ENCODE results near the gene SCAF8. TPM values are rescaled to one million over a fixed set of nuclear protein-coding genes. Genes with fewer than 3 reads are reported as not detected.

The SCAF8 gene
- total RNA-seq, 1 donor from 2014 or later = 54.9 TPM

DNA sequence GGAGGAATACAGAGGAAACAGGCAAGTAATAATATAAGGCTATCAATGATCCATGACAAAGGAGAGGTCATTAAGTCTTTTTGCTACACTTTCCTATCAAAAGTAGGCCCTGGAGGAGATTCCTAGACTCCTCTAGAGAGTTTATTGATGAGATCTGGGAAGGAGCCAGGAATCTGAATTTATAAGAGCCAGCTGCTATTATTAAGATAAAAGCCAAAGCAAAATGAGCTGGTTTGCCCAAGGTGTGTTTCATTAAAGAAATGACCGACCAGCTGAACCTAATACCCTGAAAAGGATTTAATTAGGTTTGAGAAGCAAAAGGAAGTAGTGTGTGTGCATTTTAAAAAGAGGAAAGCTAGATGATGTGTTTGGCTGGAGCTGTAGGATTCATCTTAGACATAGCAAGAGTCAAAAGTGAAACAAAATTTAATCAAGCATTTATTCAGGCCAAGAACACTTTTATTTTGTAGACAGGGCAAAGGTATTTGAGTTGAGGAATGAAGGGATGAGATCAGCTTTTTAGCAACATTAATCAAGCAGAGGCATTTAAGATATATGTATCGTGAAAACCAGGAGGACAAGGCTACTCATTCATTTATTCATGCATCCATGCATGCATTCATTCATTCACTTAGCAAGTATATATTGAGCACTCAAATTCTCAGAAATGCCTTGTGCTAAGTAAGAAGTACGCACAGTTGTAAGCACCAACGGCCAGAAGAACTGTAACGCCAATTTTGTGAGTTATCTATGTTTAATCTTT, 43.5 kb upstream of the SCAF8 start:
- Mint-ChIP-seq H3K27ac (ENCODE audit: unreplicated experiment) (no peak overlapping the region), H3K36me3 (ENCODE audit: unreplicated experiment) (no peaks in the 10 kb centered on the region), H3K4me3 (ENCODE audit: unreplicated experiment) (no peak overlapping the region), H3K27me3 (ENCODE audit: unreplicated experiment) (peaks cover 1% of the 10 kb centered on the region), H3K4me1 (ENCODE audit: low read depth, unreplicated experiment) (peaks cover 9% of the 10 kb centered on the region), H3K9me3 (ENCODE audit: unreplicated experiment) (peaks cover 2% of the 10 kb centered on the region)
- TF ChIP-seq, protein P1, sequence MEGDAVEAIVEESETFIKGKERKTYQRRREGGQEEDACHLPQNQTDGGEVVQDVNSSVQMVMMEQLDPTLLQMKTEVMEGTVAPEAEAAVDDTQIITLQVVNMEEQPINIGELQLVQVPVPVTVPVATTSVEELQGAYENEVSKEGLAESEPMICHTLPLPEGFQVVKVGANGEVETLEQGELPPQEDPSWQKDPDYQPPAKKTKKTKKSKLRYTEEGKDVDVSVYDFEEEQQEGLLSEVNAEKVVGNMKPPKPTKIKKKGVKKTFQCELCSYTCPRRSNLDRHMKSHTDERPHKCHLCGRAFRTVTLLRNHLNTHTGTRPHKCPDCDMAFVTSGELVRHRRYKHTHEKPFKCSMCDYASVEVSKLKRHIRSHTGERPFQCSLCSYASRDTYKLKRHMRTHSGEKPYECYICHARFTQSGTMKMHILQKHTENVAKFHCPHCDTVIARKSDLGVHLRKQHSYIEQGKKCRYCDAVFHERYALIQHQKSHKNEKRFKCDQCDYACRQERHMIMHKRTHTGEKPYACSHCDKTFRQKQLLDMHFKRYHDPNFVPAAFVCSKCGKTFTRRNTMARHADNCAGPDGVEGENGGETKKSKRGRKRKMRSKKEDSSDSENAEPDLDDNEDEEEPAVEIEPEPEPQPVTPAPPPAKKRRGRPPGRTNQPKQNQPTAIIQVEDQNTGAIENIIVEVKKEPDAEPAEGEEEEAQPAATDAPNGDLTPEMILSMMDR (IDR thresholded peaks at IDR 0.05; ENCODE audit: partially characterized antibody, unreplicated experiment) = no peak
- no peak for DNase-seq

DNA sequence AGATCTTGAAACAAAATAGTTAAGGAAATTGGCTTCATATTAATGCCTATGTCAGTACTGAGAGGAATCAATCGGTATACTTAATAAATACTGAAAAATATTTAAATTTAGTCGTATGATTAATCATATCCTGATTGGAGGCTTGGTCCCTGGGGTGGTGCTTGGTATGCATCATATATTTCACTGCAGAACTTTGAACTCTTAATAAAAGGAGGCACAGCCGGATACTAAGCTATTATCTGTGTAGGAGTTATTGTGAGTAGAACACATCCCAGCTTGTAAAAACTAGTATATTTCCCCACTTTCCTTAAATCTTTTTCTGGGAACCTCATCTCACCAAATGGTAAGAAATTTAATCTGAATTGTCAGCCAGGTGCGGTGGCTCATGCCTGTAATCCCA, 42.4 kb upstream of the SCAF8 start:
- Mint-ChIP-seq H3K36me3 (ENCODE audit: unreplicated experiment) (no peaks in the 10 kb centered on the region), H3K4me3 (ENCODE audit: unreplicated experiment) (no peak overlapping the region), H3K9me3 (ENCODE audit: unreplicated experiment) (peaks cover 5% of the 10 kb centered on the region), H3K4me1 (ENCODE audit: low read depth, unreplicated experiment) (peaks cover 9% of the 10 kb centered on the region), H3K27me3 (ENCODE audit: unreplicated experiment) (peaks cover 1% of the 10 kb centered on the region), H3K27ac (ENCODE audit: unreplicated experiment) (no peak overlapping the region)
- TF ChIP-seq, protein P1 (IDR thresholded peaks at IDR 0.05; ENCODE audit: partially characterized antibody, unreplicated experiment) = no peak
- no peak for DNase-seq

DNA sequence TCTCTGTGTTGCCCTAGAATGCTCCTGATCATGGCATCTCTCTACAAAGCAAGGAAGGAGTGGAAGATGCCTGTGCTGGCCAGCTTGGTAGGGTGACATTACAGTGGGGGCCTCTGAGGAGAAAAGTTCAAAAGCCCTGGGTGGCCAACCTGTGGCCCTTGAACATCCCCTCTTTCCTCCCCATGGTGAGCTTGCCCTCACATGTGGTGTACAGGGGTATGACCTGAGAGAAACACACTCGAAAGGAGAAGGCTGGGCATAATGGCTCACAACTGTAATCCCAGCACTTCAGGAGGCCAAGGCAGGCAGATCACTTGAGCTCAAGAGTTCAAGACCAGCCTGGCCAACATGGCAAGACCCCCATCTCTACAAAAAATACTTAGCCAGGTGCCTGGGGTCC, 36.6 kb upstream of the SCAF8 start:
- H3K36me3 Mint-ChIP-seq (ENCODE audit: unreplicated experiment) = no peaks in the 10 kb centered on the region
- H3K4me1 Mint-ChIP-seq (ENCODE audit: low read depth, unreplicated experiment) = no peaks in the 10 kb centered on the region
- TF ChIP-seq, protein P1 (IDR thresholded peaks at IDR 0.05; ENCODE audit: partially characterized antibody, unreplicated experiment) = no peak
- no peaks in the 10 kb centered on the region for H3K27me3 Mint-ChIP-seq (ENCODE audit: unreplicated experiment)
- H3K27ac Mint-ChIP-seq (ENCODE audit: unreplicated experiment) = no peak overlapping the region
- DNase-seq = no peak
- H3K9me3 Mint-ChIP-seq (ENCODE audit: unreplicated experiment) = peaks cover 4% of the 10 kb centered on the region
- no peak overlapping the region for H3K4me3 Mint-ChIP-seq (ENCODE audit: unreplicated experiment)

DNA sequence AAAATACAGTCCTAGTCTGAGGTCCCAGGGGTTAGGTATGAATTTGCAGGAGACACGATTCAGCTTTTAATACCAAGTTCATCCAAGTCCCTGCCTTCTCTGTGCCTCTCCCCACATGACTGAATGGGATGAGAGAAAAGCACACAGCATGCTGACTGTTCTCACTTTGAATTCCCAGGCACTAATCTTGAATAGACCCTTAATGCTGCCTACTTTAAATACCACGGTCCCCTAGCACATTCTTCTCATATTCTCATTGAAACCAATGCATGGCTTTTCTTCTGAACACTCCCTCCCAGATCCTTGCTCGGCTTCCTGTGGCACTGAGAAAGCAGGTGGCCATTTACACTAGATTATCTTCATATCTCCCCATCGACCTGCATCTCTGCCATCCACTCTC, 30.1 kb upstream of the SCAF8 start:
- H3K4me1 Mint-ChIP-seq (ENCODE audit: low read depth, unreplicated experiment) = no peaks in the 10 kb centered on the region
- peaks cover 3% of the 10 kb centered on the region for H3K9me3 Mint-ChIP-seq (ENCODE audit: unreplicated experiment)
- H3K27ac Mint-ChIP-seq (ENCODE audit: unreplicated experiment) = no peak overlapping the region
- TF ChIP-seq, protein P1 (IDR thresholded peaks at IDR 0.05; ENCODE audit: partially characterized antibody, unreplicated experiment) = no peak
- H3K4me3 Mint-ChIP-seq (ENCODE audit: unreplicated experiment) = no peak overlapping the region
- H3K36me3 Mint-ChIP-seq (ENCODE audit: unreplicated experiment) = no peaks in the 10 kb centered on the region
- H3K27me3 Mint-ChIP-seq (ENCODE audit: unreplicated experiment) = peaks cover 9% of the 10 kb centered on the region
- DNase-seq = no peak

DNA sequence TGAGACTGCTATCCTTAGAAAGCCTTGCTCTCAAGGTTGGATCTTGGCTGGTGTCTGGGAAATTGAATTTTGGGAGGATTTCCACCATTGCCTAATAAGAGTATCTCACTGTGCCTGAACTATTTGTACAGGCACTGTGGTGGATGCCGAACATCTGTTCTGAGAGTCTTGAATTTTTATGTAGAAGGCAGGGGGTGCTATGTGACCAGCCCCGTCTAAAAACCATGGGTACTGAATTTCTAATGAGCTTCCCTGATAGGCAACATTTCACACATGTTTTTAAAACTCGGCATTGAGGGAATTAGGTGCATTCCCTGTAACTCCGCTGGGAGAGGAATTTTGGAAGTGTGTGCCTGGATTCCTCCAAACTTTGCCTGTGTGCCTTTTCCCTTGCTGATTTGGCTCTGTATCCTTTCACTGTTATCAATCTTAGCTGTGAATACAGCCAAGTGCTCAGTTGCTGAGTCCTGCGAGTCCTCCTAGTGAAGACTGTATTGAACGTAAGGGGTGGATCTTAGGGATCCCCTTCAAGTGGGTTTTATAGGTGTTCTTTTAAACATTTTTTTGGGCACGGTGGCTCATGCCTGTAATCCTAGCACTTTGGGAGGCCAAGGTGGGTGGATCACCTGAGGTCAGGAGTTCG, 27.6 kb upstream of the SCAF8 start:
- Mint-ChIP-seq H3K4me1 (ENCODE audit: low read depth, unreplicated experiment) (no peaks in the 10 kb centered on the region), H3K27me3 (ENCODE audit: unreplicated experiment) (peaks cover 9% of the 10 kb centered on the region), H3K9me3 (ENCODE audit: unreplicated experiment) (peaks cover 3% of the 10 kb centered on the region), H3K36me3 (ENCODE audit: unreplicated experiment) (no peaks in the 10 kb centered on the region), H3K27ac (ENCODE audit: unreplicated experiment) (no peak overlapping the region), H3K4me3 (ENCODE audit: unreplicated experiment) (no peak overlapping the region)
- TF ChIP-seq, protein P1 (IDR thresholded peaks at IDR 0.05; ENCODE audit: partially characterized antibody, unreplicated experiment) = no peak
- no peak for DNase-seq

Measured in glutamatergic neuron (in vitro differentiated cells).